Neural cell (in vitro differentiated cells): ENCODE data around the gene TNC. TPM values are rescaled to one million over a fixed set of nuclear protein-coding genes. Genes with fewer than 3 reads are reported as not detected.
A peak's percentile ranks its signal among the peaks of the same experiment; 100 is the strongest.

Experiments used
- H2AFZ ChIP-seq: fragments of 200-600, 300-800 bp; sonication (generic), shearing (Covaris generic); 2 replicates; pipeline ENCODE4 v1.6.0; 2014; ENCODE audit warnings: low read depth, mild to moderate bottlenecking, antibody characterized with exemption, low read length, moderate library complexity
- H3F3A ChIP-seq: fragments of 200-600 bp; shearing (Covaris generic); 2 replicates; pipeline ENCODE4 v1.6.1; 2016; ENCODE audit warnings: mild to moderate bottlenecking, moderate library complexity, mixed read lengths, antibody characterized with exemption, low read length; ENCODE audit not compliant: insufficient read depth, poor library complexity, severe bottlenecking
- H3K27ac ChIP-seq: fragments of 200-600, 300-800 bp; sonication (generic), shearing (Covaris generic); 2 replicates; pipeline ENCODE4 v1.5.1; 2014; ENCODE audit warnings: mild to moderate bottlenecking, low read length, moderate library complexity
- H3K27me3 ChIP-seq: fragments of 300-800, 200-600 bp; sonication (generic), shearing (Covaris generic); 2 replicates; pipeline ENCODE4 v1.6.0; 2014; ENCODE audit warnings: mild to moderate bottlenecking, low read depth, low read length, moderate library complexity; ENCODE audit not compliant: insufficient read depth
- H3K36me3 ChIP-seq: fragments of 300-800, 200-600 bp; sonication (generic), shearing (Covaris generic); 2 replicates; pipeline ENCODE4 v1.5.1; 2014; ENCODE audit warnings: mild to moderate bottlenecking, antibody characterized with exemption, low read length, moderate library complexity; ENCODE audit not compliant: insufficient read depth
- H3K4me2 ChIP-seq: fragments of 300-800, 200-600 bp; sonication (generic), shearing (Covaris generic); 2 replicates; pipeline ENCODE4 v1.6.0; 2014; ENCODE audit warnings: mild to moderate bottlenecking, low read length
- H3K4me3 ChIP-seq: fragments of 300-800, 200-600 bp; sonication (generic), shearing (Covaris generic); 2 replicates; pipeline ENCODE4 v1.5.1; 2014; ENCODE audit warnings: mild to moderate bottlenecking, low read length, moderate library complexity
- H3K79me2 ChIP-seq: fragments of 200-600 bp; shearing (Covaris generic); replicated peaks from 2 replicates; pipeline ENCODE4 v1.6.0; 2014; ENCODE audit warnings: mild to moderate bottlenecking, low read length, moderate library complexity; ENCODE audit not compliant: insufficient read depth
- H3K9ac ChIP-seq: fragments of 300-800, 200-600 bp; sonication (generic), shearing (Covaris generic); 2 replicates; pipeline ENCODE4 v1.6.1; 2016; ENCODE audit warnings: mild to moderate bottlenecking, low read length, mixed read lengths
- H3K9me2 ChIP-seq: fragments of 200-600 bp; shearing (Covaris generic); 2 replicates; pipeline ENCODE4 v1.6.1; 2016; ENCODE audit warnings: mild to moderate bottlenecking, low read length, mixed read lengths; ENCODE audit not compliant: insufficient read depth
- H3K9me3 ChIP-seq: fragments of 200-600, 300-800 bp; sonication (generic), shearing (Covaris generic); 2 replicates; pipeline ENCODE4 v1.6.1; 2016; ENCODE audit warnings: mild to moderate bottlenecking, mixed run types, low read length, moderate library complexity, mixed read lengths
- H4K20me1 ChIP-seq: fragments of 200-600 bp; shearing (Covaris generic); 2 replicates; pipeline ENCODE4 v1.6.1; 2016; ENCODE audit warnings: mild to moderate bottlenecking, mixed run types; ENCODE audit not compliant: insufficient read depth
- EP300 ChIP-seq: fragments of 450-650 bp; conservative IDR thresholded peaks from 2 replicates; pipeline ENCODE4 v1.6.1; 2014; ENCODE audit warnings: antibody characterized with exemption, mild to moderate bottlenecking, moderate library complexity; ENCODE audit not compliant: poor library complexity, severe bottlenecking
- EZH2 ChIP-seq: fragments of 200-600, 300-800 bp; shearing (Covaris generic), sonication (generic); IDR thresholded peaks from 2 replicates; pipeline ENCODE4 v1.6.1; 2014; ENCODE audit warnings: antibody characterized with exemption, low read length, borderline replicate concordance, mild to moderate bottlenecking; ENCODE audit not compliant: insufficient read depth, poor library complexity, severe bottlenecking
- MXI1 ChIP-seq: fragments of 450-650 bp; conservative IDR thresholded peaks from 2 replicates; pipeline ENCODE4 v1.6.1; 2014; ENCODE audit warnings: antibody characterized with exemption, mild to moderate bottlenecking; ENCODE audit not compliant: poor library complexity, severe bottlenecking
- POLR2AphosphoS5 ChIP-seq: IDR thresholded peaks from 2 replicates; pipeline ENCODE4 v1.6.1; 2012
- RAD21 ChIP-seq: fragments of 450-650 bp; conservative IDR thresholded peaks from 2 replicates; pipeline ENCODE4 v1.6.1; 2014; ENCODE audit warnings: antibody characterized with exemption, mild to moderate bottlenecking, moderate library complexity
- SMC3 ChIP-seq: fragments of 450-650 bp; conservative IDR thresholded peaks from 2 replicates; pipeline ENCODE4 v1.6.1; 2014; ENCODE audit warnings: antibody characterized with exemption, mild to moderate bottlenecking, moderate library complexity; ENCODE audit not compliant: poor library complexity
- TAF1 ChIP-seq: IDR thresholded peaks from 2 replicates; pipeline ENCODE4 v1.6.1; 2012; ENCODE audit warnings: low read depth
- polyA minus RNA-seq: library from RNA; depleted of rRNA, polyadenylated mRNA; stranded (reverse); fragments of >200 nt; gene quantifications from 2 replicates; pipeline ENCODE4 v1.2.3, GENCODE V29; 2014
- polyA plus RNA-seq: library from polyadenylated mRNA; depleted of rRNA; stranded (reverse); fragments of >200 nt; gene quantifications from 2 replicates; pipeline ENCODE4 v1.2.3, GENCODE V29; 2014
- TF ChIP-seq, protein P1 (sequence below): IDR thresholded peaks from 2 replicates; pipeline ENCODE4 v1.6.1; 2012; ENCODE audit warnings: borderline replicate concordance
- TF ChIP-seq, protein P2 (sequence below): fragments of 450-650 bp; IDR thresholded peaks from 2 replicates; pipeline ENCODE4 v1.5.1; 2014; ENCODE audit warnings: antibody characterized with exemption, mild to moderate bottlenecking, moderate library complexity; ENCODE audit not compliant: poor library complexity, severe bottlenecking

Gene TNC
- 0.52 and 2.1 TPM in 2 replicates for polyA plus RNA-seq
- polyA minus RNA-seq: 0.69 and 0.73 TPM in 2 replicates

DNA sequence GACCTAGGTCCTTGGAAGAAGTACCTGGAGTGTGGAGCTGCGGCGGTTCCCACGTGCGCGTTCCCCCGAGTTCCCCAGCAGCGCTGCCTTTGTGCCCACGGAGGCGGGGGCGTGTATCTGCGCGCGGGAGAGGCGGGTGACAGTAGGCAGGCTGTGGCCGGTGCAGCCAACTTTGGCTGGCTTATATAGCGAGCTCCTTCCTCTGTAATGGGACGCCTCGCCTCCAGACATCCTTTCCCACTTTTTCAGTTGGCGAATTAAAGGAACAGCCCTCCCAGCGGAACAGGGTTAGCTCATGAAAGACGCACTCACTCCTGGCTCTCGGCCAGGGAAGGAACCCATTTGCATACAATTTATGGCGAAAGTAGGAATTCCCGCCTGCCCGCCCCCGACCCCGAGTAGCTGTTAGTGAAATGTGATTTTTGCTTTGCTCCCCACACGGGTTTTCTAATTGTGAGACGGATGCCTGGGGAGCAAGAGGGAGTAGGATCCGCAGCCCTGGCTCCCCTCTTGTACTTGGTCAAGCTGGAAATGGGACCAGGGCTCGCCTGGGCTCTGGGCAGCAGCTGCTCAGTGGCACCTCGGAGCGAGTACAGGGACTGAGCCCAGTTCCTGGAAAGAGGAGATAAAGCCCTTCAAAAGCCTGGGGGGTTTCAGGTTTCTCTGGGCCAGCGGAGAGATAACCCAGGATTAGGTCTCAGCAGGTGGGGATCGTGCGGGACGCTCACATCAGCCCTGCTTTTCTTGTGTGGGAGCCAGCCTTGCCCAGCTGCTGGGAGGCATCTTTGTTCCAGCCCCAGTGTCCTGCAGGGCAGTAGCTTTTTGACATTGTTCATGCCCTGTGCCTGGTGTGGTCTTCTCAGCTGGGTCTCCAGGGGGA is at the start of gene TNC:
TSS of gene TNC (minus strand) at position 159 of the 880 bp plus-strand sequence. CDS start 27,139 bp downstream, outside the sequence.
- Histone ChIP-seq H3K9me3 (no peaks in the 10 kb centered on the region), H3K9me2 (no peaks in the 10 kb centered on the region), H4K20me1 (no peaks in the 10 kb centered on the region), H3K4me2 (peak within 1 kb of the TSS; percentile 65), H3K36me3 (no peaks in the 10 kb centered on the region), H3K79me2 (no peaks in the 10 kb centered on the region), H3K9ac (peak within 1 kb of the TSS; percentile 37), H3K27ac (no peak within 1 kb of the TSS), H3F3A (no peaks in the 10 kb centered on the region), H3K27me3 (peaks cover 21% of the 10 kb centered on the region), H3K4me3 (peak within 1 kb of the TSS; percentile 67), H2AFZ (peak within 1 kb of the TSS; percentile 12)
- TF ChIP-seq RAD21: peak; percentile 16
- TF ChIP-seq TAF1: no peak
- TF ChIP-seq, protein P1, sequence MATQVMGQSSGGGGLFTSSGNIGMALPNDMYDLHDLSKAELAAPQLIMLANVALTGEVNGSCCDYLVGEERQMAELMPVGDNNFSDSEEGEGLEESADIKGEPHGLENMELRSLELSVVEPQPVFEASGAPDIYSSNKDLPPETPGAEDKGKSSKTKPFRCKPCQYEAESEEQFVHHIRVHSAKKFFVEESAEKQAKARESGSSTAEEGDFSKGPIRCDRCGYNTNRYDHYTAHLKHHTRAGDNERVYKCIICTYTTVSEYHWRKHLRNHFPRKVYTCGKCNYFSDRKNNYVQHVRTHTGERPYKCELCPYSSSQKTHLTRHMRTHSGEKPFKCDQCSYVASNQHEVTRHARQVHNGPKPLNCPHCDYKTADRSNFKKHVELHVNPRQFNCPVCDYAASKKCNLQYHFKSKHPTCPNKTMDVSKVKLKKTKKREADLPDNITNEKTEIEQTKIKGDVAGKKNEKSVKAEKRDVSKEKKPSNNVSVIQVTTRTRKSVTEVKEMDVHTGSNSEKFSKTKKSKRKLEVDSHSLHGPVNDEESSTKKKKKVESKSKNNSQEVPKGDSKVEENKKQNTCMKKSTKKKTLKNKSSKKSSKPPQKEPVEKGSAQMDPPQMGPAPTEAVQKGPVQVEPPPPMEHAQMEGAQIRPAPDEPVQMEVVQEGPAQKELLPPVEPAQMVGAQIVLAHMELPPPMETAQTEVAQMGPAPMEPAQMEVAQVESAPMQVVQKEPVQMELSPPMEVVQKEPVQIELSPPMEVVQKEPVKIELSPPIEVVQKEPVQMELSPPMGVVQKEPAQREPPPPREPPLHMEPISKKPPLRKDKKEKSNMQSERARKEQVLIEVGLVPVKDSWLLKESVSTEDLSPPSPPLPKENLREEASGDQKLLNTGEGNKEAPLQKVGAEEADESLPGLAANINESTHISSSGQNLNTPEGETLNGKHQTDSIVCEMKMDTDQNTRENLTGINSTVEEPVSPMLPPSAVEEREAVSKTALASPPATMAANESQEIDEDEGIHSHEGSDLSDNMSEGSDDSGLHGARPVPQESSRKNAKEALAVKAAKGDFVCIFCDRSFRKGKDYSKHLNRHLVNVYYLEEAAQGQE: no peak
- no peak for TF ChIP-seq EZH2

DNA sequence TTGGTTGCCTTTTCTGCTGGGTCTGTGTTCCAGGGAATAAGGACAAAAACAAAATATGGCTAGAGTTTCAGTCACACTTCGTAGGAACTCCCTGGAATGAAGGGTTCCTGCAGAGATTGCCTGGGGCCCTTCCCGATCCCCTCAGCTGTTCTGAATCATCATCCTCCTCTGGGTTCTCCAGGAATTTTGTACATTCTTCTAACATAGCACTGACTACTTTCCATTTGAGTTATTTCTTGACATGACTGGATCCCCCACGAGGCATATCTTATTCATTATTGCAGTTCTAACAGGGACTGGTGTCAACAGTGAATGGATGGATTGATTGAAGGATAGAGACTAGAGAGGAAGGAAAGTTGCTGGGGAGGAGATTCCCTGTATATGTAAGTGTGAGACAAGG is 49.2 kb upstream of the TNC start:
- TF ChIP-seq, protein P1: peak; percentile 85
- TF ChIP-seq RAD21 (no peak), EP300 (peak; percentile 61), MXI1 (no peak), EZH2 (no peak), TAF1 (no peak), POLR2AphosphoS5 (peak; percentile 65), SMC3 (no peak)
- TF ChIP-seq, protein P2, sequence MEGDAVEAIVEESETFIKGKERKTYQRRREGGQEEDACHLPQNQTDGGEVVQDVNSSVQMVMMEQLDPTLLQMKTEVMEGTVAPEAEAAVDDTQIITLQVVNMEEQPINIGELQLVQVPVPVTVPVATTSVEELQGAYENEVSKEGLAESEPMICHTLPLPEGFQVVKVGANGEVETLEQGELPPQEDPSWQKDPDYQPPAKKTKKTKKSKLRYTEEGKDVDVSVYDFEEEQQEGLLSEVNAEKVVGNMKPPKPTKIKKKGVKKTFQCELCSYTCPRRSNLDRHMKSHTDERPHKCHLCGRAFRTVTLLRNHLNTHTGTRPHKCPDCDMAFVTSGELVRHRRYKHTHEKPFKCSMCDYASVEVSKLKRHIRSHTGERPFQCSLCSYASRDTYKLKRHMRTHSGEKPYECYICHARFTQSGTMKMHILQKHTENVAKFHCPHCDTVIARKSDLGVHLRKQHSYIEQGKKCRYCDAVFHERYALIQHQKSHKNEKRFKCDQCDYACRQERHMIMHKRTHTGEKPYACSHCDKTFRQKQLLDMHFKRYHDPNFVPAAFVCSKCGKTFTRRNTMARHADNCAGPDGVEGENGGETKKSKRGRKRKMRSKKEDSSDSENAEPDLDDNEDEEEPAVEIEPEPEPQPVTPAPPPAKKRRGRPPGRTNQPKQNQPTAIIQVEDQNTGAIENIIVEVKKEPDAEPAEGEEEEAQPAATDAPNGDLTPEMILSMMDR: no peak
- no peak overlapping the region for H3K4me3 ChIP-seq
- no peak overlapping the region for H3K4me2 ChIP-seq
- no peaks in the 10 kb centered on the region for H3K79me2 ChIP-seq
- no peaks in the 10 kb centered on the region for H4K20me1 ChIP-seq
- H3K27me3 ChIP-seq: no peaks in the 10 kb centered on the region
- H3K27ac ChIP-seq: no peak overlapping the region
- H3K9me3 ChIP-seq: no peaks in the 10 kb centered on the region
- no peak overlapping the region for H2AFZ ChIP-seq
- H3K36me3 ChIP-seq: no peaks in the 10 kb centered on the region
- H3K9ac ChIP-seq: no peak overlapping the region
- no peaks in the 10 kb centered on the region for H3F3A ChIP-seq
- no peaks in the 10 kb centered on the region for H3K9me2 ChIP-seq
